ENCODE measurements around the gene STON1.
"Not testable (repeated sequence)": the region's sequence is repeated elsewhere in the genome, so short reads cannot be mapped to it uniquely, and the experiment has no call there.

Gene STON1

GRCh38 chr2:48528431-48528830 is 1.5 kb upstream of the STON1 start:
- DNase-seq: no peak

DNA sequence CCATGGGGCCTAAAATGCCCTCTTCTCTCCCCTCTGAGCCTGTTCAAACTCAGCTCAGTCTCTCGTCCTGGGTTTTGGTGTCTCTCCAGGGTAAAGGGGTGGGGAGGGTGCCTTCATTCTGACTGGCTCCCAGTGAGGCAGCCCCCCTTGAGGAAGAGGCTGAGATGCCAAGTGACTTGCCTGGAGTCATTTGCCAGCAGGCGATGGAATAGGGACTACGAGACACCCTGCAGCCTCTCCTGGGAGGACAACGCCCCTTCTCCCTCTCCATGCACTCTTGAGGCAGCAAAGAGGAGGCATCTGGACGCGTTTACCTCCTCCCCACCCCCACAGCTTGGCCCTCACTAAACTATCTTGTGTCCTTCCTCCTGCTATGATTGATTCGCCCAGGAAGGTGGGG is 760 bp upstream of the STON1 start:
- DNase-seq: peak; percentile 30

- DNase-seq: no peak
Measured at GRCh38 chr2:48529676-48530032, 300 bp upstream of the STON1 start.

DNA sequence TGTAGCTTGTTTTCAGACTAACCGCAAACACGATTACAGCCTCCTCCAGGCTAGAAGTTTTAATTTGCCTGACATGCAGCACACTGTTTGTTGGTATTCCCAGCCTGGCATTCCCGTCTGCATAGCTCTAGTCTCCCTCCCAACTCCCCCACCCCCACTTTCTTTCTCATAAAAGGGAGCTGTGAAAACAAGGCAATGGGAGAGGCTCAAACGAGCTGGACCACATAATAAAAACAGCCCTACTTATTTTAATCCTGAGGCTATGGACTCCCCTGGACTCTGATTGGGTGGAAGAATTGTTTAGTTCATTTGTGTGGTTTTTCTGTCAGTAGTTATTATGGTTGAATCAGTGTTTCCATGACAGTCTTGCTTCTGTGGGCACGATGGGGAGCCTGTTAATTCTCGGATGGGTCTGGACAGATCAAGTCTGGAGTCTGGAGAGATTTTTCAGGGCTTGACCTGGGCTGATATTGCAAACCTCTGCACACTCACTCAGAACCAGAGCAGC is 1.2 kb downstream of the STON1 start:
- peak; percentile 82 for DNase-seq

DNA sequence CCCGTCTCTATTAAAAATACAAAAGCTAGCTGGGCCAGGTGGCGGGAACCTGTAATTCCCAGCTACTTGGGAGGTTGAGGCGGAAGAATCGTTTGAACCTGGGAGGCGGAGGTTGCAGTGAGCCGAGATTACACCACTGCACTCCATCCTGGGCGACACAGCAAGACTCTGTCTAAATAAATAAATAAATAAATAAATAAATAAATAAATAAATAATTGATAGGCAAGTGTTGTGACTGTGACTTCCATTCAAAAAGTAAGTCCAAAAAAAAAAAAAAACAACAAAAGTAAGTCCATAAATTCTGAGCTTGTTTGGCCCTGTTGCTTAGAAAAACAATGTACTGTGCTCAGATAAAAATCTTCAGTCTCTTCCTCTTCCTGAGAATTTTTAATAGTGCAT is 2.2 kb downstream of the STON1 start:
- DNase-seq: no peak

DNA sequence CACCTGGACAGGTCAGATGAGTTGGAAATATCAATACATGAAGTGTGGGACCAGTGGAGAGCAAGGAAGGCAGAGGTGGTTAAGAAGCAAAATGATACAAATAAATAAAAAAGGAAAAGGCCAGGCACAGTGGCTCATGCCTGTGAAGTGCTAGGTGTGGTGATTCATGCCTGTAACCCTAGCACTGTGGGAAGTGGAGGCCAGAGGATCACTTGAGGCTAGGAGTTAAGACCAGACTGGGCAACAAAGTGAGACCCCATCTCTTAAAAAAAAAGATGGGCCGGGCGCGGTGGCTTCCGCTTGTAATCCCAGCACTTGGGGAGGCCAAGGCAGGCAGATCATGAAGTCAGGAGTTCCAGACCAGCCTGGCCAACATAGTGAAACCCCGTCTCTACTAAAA is 2.9 kb downstream of the STON1 start:
- no peak for DNase-seq

DNA sequence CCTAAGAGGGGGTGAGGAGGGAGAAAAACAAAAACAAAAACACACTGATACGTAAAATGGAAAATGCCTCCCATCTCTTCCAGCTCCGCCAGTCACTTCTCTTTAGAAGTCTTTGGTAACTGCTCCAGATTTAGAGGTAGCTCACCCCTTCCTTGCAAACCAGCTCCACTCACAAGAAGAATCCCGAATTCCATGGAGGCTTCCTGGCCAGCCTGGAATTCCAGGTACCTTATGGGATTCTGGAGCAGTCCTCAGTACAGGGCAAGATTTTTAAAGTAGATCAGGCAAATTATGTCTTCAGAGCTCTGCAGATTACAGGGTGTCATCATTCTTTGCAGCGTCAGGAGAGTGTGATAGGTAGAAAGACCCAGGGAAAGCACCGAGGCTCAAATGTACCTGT is 4.8 kb downstream of the STON1 start:
- DNase-seq: no peak

- no peak for DNase-seq
Measured at GRCh38 chr2:48540237-48540935, 10.4 kb downstream of the STON1 start.

DNA sequence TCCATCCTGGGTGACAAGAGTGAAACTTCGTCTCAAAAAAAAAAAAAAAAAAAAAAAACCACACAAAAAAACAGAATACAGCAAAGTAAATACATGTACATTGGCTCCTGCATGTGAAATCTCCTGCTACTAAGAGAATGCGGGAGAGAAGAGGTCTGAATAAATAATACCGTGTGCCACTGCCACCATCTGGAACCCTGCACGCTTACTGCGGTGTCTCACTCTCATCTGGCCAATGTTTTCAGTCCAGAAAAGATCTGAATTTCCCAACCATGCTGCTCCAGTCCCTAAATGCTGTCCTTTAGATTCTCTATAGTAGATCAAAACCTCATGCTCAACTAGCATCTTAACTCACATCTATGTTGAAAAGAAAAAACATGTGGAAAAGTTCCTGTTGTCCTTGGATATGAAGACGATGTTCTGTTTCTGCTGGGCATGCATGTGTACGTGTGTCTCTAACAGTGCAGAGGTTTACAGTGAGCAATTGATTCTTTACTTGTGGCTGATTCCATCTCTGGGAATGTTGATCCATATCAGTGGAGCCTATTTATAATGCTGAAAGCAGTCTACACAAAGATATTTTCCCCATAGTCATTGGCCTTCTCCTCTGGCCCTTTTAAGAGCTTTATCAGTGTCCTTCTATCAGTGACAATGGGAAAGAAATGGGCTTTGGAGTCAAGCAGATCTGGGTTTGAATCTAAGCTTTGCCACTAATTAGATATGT is 11.9 kb downstream of the STON1 start:
- no peak for DNase-seq

- no peak for DNase-seq
Measured at GRCh38 chr2:48543895-48544294, 13.9 kb downstream of the STON1 start.

GRCh38 chr2:48545244-48545643 is 15.3 kb downstream of the STON1 start:
- DNase-seq: no peak

DNA sequence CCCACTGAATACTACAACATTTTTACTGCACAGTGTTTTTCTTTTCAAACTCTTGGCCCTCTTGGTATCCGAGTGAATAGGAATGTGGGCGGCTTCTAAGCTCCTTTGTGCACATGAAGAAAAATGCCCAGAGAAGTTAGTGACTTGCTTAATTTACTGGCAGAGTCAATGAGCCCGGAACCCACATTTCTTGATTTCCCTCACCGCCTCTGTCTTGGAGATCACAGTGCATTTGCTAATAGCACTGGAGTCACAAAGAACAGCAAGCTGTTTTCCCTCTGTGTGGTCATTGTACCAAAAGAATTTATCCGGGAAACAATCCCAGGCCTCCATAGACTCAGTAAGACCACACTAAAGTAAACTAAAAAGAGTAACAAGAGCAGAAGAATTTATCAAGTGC is 18.9 kb downstream of the STON1 start:
- DNase-seq: no peak

- no peak for DNase-seq
Measured at GRCh38 chr2:48549972-48550371, 20.0 kb downstream of the STON1 start.

- no peak for DNase-seq
Measured at GRCh38 chr2:48551548-48551947, 21.6 kb downstream of the STON1 start.

DNA sequence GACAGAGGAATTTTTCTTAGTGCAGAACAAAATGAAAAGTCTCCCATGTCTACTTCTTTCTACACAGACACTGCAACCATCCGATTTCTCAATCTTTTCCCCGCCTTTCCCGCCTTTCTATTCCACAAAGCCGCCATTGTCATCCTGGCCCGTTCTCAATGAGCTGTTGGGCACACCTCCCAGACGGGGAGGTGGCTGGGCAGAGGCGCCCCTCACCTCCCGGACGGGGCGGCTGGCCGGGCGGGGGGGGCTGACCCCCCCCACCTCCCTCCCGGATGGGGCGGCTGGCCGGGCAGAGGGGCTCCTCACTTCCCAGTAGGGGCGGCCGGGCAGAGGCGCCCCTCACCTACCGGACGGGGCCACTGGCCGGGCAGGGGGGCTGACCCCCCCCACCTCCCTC is 25.1 kb downstream of the STON1 start:
- DNase-seq: not testable (repeated sequence)

DNA sequence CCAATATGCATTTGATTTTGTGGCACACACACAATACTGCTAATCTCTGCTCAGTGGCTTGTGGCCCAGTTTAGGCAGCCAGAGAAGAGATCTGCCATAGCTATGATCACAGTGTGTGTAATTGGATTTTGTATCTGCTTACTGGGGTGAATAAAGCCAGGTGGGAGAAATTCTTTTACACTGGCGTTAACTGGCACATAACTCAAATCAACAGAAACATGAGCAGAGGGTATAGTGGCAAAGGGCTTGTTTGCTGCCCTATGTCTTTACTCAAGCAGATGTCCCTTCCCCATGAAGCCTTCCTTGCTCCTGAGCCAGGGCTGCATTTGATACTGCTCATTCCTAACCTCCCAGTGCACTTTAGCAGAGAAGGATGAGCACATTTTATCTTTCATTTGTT is 28.5 kb downstream of the STON1 start:
- peak; percentile 22 for DNase-seq

- peak; percentile 38 for DNase-seq
Measured at GRCh38 chr2:48560546-48561209, 30.7 kb downstream of the STON1 start.

GRCh38 chr2:48562281-48562680 is 32.3 kb downstream of the STON1 start:
- DNase-seq: no peak

GRCh38 chr2:48566592-48567310 is 36.8 kb downstream of the STON1 start:
- DNase-seq: no peak

GRCh38 chr2:48567671-48568070 is 37.7 kb downstream of the STON1 start:
- DNase-seq: no peak

DNA sequence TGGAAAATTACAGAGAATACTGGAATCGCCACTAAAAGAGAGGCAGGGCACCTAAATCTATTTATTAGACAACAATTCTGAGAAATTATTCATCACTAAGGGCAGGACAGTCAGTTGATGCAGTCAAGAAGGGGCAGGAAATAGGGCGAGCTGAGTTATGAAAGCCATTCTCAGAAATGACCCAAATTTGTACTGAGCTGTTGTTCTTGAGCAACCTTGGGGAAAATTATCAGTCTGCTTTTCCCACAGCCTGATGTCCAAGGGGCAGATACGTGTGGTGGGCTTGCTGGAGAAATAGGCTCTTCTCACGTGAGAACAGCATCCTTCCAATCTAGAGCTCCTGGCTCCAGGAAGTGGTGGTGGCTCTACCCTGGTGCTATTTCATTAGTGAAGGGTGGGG is 38.6 kb downstream of the STON1 start:
- DNase-seq: peak; percentile 45

GRCh38 chr2:48569433-48569832 is 39.5 kb downstream of the STON1 start:
- DNase-seq: no peak

DNA sequence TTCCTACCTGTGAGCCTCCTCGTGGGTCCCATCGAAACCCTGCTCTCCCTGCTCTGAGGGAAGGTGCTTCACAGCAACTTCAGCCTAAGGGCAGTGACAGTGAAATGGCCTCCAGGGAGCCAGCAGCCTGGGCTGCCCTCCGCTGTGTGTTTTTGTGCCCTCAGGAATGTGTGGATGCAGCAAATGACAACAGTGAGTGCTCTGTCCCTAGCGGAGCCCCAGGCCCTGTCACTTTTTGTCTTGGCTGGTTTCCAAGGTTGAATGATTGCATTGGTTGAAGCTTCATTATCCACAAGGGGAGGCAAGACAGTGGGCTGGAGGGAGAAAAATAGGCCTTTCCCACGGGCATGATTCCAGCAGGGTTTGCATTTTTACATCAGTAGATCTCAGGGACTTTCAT is 42.9 kb downstream of the STON1 start:
- peak; percentile 79 for DNase-seq

All from retina (tissue), 1 donor.